Measurements from ENCODE around the gene ESF1.

- TF ChIP-seq CTCF (IDR thresholded peaks at IDR 0.05) (no peak), CHD2 (IDR thresholded peaks at IDR 0.05; ENCODE audit: low read length, partially characterized antibody) (no peak), RAD21 (conservative IDR thresholded peaks at IDR 0.05 in 1 of 2, IDR thresholded peaks at IDR 0.05 in 1 of 2) (no peak), JUN (IDR thresholded peaks at IDR 0.05) (no peak), POLR2A (IDR thresholded peaks at IDR 0.05; ENCODE audit: low read length) (no peak), ZFP36 (IDR thresholded peaks at IDR 0.05; ENCODE audit: borderline replicate concordance, partially characterized antibody) (no peak), ZC3H11A (IDR thresholded peaks at IDR 0.05) (no peak), RFX5 (IDR thresholded peaks at IDR 0.05) (no peak), MAX (IDR thresholded peaks at IDR 0.05) (no peak)
Observed at GRCh38 chr20:13736436-13737191, 48.1 kb downstream of the ESF1 start.

Data from A549 (cell line).